Measurements from ENCODE around the gene SORCS1. TPM values are rescaled to one million over a fixed set of nuclear protein-coding genes. Genes with fewer than 3 reads are reported as not detected.

Gene SORCS1
- polyA plus RNA-seq, 1 experiment = 0.02 TPM

GRCh38 chr10:107067843-107068242 is 96.7 kb downstream of the SORCS1 start:
- CTCF ChIA-PET = no interaction called here

DNA sequence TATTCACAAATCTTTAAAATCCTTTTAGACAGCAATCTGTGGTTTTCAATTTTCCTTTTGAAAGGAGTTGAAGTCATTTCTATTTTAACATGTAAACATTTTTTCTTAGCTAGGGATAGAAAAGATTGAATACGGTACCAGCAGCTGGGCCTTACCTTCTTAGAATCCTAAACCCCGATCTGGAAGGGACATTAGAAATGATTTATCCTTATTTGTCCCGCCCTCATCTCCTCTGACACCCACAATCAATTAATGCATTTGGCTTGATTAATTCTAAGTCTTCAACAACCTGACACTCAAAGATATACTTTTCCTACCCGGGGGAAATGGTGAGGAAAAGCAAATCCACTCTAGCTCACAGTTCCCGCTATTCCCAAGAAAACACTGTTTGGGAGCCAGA is 100.4 kb downstream of the SORCS1 start:
- POLR2A ChIA-PET = no interaction called here
- Histone ChIP-seq H3K27ac (ENCODE audit: low read depth, low read length) (no peak overlapping the region), H3K4me3 (ENCODE audit: low read depth, low read length) (no peak overlapping the region), H3K27me3 (ENCODE audit: control insufficient read depth, insufficient read depth, low read length) (no peaks in the 10 kb centered on the region), H3K9me3 (ENCODE audit: control insufficient read depth, insufficient read depth, low read length) (peaks cover 4% of the 10 kb centered on the region; the same call in 1 of the 2 replicates)
- no peak for DNase-seq (ENCODE audit: low read depth, low spot score)
- CTCF ChIA-PET = no interaction called here
- TF ChIP-seq, protein P1, sequence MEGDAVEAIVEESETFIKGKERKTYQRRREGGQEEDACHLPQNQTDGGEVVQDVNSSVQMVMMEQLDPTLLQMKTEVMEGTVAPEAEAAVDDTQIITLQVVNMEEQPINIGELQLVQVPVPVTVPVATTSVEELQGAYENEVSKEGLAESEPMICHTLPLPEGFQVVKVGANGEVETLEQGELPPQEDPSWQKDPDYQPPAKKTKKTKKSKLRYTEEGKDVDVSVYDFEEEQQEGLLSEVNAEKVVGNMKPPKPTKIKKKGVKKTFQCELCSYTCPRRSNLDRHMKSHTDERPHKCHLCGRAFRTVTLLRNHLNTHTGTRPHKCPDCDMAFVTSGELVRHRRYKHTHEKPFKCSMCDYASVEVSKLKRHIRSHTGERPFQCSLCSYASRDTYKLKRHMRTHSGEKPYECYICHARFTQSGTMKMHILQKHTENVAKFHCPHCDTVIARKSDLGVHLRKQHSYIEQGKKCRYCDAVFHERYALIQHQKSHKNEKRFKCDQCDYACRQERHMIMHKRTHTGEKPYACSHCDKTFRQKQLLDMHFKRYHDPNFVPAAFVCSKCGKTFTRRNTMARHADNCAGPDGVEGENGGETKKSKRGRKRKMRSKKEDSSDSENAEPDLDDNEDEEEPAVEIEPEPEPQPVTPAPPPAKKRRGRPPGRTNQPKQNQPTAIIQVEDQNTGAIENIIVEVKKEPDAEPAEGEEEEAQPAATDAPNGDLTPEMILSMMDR (IDR thresholded peaks at IDR 0.05; ENCODE audit: low read depth, low read length) = no peak

More at GRCh38 chr10:107067843-107068242, 96.7 kb downstream of the SORCS1 start:
- no peak overlapping the region for H3K27ac ChIP-seq (ENCODE audit: low read depth, low read length)
- H3K27me3 ChIP-seq (ENCODE audit: control insufficient read depth, insufficient read depth, low read length) = no peaks in the 10 kb centered on the region
- TF ChIP-seq, protein P1 (IDR thresholded peaks at IDR 0.05; ENCODE audit: low read depth, low read length) = no peak
- no peak for DNase-seq (ENCODE audit: low read depth, low spot score)
- H3K9me3 ChIP-seq (ENCODE audit: control insufficient read depth, insufficient read depth, low read length) = peaks cover 4% of the 10 kb centered on the region
- POLR2A ChIA-PET = no interaction called here
- H3K4me3 ChIP-seq (ENCODE audit: low read depth, low read length) = no peak overlapping the region

- Histone ChIP-seq H3K9me3 (ENCODE audit: control insufficient read depth, insufficient read depth, low read length) (no peaks in the 10 kb centered on the region), H3K27me3 (ENCODE audit: control insufficient read depth, insufficient read depth, low read length) (no peaks in the 10 kb centered on the region), H3K4me3 (ENCODE audit: low read depth, low read length) (no peak overlapping the region), H3K27ac (ENCODE audit: low read depth, low read length) (no peak overlapping the region)
- POLR2A ChIA-PET = no interaction called here
- no peak for DNase-seq (ENCODE audit: low read depth, low spot score)
- CTCF ChIA-PET = no interaction called here
- TF ChIP-seq, protein P1 (IDR thresholded peaks at IDR 0.05; ENCODE audit: low read depth, low read length) = no peak
Measured at GRCh38 chr10:107059872-107060271, 104.6 kb downstream of the SORCS1 start.

GRCh38 chr10:107059068-107059804 is 105.3 kb downstream of the SORCS1 start:
- no peaks in the 10 kb centered on the region for H3K9me3 ChIP-seq (ENCODE audit: control insufficient read depth, insufficient read depth, low read length)
- no peak for DNase-seq (ENCODE audit: low read depth, low spot score)
- CTCF ChIA-PET = no interaction called here
- TF ChIP-seq, protein P1 (IDR thresholded peaks at IDR 0.05; ENCODE audit: low read depth, low read length) = no peak
- POLR2A ChIA-PET = no interaction called here
- no peak overlapping the region for H3K27ac ChIP-seq (ENCODE audit: low read depth, low read length)
- H3K27me3 ChIP-seq (ENCODE audit: control insufficient read depth, insufficient read depth, low read length) = no peaks in the 10 kb centered on the region
- H3K4me3 ChIP-seq (ENCODE audit: low read depth, low read length) = no peak overlapping the region

DNA sequence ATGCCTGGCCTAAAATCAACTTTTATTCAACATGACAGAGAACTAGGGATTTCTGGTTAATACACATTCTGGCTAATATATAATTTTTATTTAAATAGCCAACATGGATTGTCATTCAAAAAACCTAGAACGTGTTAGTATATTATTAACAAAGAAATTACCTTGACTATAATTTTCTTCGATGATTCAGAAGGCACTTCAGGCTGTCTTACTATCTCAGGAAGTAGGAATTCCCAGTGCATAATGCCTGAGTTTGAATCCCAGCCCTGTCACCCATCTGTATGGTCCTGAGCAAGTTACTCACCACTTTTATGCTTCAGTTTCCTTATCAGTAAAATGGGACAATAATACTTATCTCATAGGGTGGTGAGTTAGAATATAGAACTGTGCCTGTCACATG is 106.2 kb downstream of the SORCS1 start:
- ChIA-PET CTCF (no interaction called here), POLR2A (no interaction called here)
- H3K27me3 ChIP-seq (ENCODE audit: control insufficient read depth, insufficient read depth, low read length) = no peaks in the 10 kb centered on the region
- H3K4me3 ChIP-seq (ENCODE audit: low read depth, low read length) = no peak overlapping the region
- DNase-seq (ENCODE audit: low read depth, low spot score) = no peak
- H3K27ac ChIP-seq (ENCODE audit: low read depth, low read length) = no peak overlapping the region
- TF ChIP-seq, protein P1 (IDR thresholded peaks at IDR 0.05; ENCODE audit: low read depth, low read length) = no peak
- H3K9me3 ChIP-seq (ENCODE audit: control insufficient read depth, insufficient read depth, low read length) = no peaks in the 10 kb centered on the region

Data from AG04450 (cell line).